ENCODE results near the gene MYO1B. TPM values are rescaled to one million over a fixed set of nuclear protein-coding genes. Genes with fewer than 3 reads are reported as not detected.

Gene MYO1B
- total RNA-seq, 1 donor from 2014 or later = 85.2 TPM

GRCh38 chr2:191225126-191225525, 20.1 kb upstream of the MYO1B start:
- DNase-seq (ENCODE audit: low spot score in 2 of 2) (no peak), FAIRE-seq (no peak)

GRCh38 chr2:191225690-191226089, 19.5 kb upstream of the MYO1B start:
- DNase-seq (ENCODE audit: low spot score in 2 of 2) (no peak), FAIRE-seq (no peak)

DNA sequence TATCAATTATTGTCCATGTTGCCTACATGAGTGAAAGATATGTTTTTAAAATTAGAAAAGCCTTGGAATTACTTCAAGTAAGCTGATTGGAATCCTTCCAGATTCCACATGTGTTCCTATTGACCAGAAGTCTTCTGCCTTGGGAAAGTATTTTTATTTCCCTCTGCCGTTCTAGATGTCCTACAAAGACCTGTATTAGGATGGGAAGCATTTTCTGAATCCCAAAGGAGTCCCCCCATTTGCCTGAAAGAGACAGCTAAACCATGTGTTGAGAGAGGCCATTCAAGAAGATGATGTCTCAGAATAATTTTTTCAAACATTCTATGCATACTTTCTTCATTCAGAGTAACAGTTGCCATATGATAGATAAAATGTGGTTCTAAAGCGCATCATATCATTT, 19.0 kb upstream of the MYO1B start:
- no peak for DNase-seq (ENCODE audit: low spot score in 2 of 2)
- FAIRE-seq = no peak

DNA sequence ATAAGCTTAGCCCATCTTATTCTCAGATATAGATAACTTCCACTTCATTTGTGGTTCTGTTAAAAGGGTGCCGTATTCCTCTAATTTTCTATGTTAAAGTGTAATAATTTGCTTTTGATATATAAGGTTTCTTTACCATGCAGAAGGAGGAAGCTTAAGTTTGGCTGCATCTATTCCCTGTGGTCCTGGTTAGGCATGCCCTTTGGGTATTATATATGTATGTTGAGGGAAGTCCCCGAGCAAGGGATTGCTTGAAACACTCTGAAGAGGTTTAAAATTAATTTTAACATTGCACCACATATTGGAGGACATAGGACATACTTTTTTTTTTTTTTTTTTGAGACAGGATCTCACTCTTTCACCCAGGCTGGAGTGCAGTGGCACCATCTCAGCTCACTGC, 16.9 kb upstream of the MYO1B start:
- FAIRE-seq = no peak
- no peak for DNase-seq (ENCODE audit: low spot score in 2 of 2)

- FAIRE-seq (no peak), DNase-seq (ENCODE audit: low spot score in 2 of 2) (no peak)
These were observed 16.3 kb upstream of the MYO1B start for GRCh38 chr2:191228861-191229260.

- no peak for FAIRE-seq
These were observed 15.0 kb upstream of the MYO1B start for GRCh38 chr2:191230174-191230573.

DNA sequence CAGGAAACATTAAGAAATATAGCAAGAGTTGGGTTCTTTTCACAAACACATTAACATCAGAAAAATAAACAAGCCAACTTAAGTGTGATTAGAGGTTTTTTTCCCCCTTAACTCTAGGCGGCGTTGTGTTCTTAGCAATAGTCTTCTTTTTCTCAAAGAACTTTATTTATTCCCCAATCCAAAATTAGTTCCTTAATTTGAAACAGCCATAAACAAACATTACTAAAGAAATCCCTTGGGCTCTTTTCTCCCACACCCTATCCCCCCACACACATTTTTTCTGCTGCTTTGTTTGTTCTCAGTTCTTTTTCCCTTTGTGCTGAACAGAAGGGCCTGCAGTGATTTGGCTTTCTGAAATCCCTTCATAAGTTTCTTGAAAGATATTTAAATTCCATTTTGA, 13.2 kb upstream of the MYO1B start:
- FAIRE-seq = no peak
- DNase-seq (ENCODE audit: low spot score in 2 of 2) = no peak

More at GRCh38 chr2:191230174-191230573, 15.0 kb upstream of the MYO1B start:
- no peak for DNase-seq (ENCODE audit: low spot score in 2 of 2)

DNA sequence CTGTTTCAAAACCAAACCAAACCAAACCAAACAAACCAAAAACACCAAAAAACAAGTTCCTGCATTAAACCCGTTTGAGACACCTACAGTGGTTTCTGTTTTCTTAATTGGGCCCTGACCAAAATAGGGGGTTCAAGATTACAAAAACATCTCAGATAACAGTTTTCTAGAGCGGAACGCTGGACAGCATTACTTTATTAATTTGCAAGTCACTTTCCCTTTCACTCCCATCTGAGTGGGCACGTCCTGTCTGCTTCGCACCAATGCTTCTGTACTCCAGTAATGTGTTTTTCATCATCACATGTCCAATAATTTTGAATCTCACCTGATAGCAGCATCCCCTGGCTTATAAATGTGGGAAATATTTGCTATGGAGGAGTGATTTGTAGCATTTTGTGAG, 11.7 kb upstream of the MYO1B start:
- no peak for FAIRE-seq
- no peak for DNase-seq (ENCODE audit: low spot score in 2 of 2)

DNA sequence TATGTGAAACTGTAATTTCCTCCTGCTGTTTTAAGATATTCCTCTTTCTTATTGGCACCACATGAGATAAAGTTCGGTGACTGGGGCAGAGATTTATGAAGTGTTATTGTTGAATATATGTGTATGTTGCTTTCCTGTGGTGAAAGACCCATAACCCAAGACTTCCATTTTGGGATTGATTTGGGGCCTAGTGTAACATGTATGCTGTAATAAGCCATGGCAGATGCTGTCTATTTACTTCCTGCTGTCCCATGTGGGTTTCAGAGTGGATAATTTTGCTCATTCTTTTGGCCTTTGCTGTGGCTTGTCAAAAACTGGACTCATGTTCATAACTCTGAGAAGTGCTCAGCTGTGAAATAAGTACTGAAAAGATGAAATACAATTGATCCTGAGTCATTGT, 10.8 kb upstream of the MYO1B start:
- DNase-seq (ENCODE audit: low spot score in 2 of 2) (no peak), FAIRE-seq (no peak)

DNA sequence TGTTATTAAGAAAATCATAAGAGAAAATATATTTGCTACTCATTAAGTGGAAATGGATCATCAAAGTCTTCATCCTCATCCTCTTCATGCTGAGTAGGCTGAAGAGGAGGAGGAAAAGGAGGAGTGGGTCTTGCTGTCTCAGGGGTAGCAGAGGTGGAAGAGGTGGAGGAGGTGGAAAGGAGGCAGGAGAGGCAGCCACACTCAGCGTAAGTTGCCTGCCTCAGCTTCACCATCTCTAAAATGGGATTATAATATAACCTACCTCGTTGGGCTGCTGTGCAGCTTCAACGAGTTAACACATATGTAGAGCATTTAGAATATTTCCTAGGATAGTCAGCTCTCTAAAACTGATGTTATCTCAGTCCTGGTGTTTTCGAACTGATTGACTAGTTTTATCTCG, 4.3 kb upstream of the MYO1B start:
- DNase-seq (ENCODE audit: low spot score in 2 of 2) (no peak), FAIRE-seq (no peak)

DNA sequence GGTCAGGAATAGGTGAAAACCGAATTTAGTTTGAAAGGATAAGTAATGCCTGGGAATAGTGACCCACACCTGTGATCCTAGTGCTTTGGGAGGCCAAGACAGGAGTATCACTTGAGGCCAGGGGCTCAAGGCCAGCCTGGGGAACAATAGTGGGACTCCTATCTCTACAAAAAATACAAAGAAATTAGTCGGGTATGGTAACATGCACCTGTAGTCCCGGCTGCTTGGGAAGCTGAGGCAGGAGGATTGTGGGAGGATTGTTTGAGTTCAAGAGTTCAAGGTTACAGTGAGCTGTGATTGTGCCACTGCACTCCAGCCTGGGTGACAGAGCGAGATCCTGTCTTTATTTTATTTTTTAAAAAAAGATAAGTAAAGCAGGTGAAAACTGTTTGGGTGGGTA, 3.8 kb upstream of the MYO1B start:
- no peak for FAIRE-seq
- DNase-seq (ENCODE audit: low spot score in 2 of 2) = no peak

DNA sequence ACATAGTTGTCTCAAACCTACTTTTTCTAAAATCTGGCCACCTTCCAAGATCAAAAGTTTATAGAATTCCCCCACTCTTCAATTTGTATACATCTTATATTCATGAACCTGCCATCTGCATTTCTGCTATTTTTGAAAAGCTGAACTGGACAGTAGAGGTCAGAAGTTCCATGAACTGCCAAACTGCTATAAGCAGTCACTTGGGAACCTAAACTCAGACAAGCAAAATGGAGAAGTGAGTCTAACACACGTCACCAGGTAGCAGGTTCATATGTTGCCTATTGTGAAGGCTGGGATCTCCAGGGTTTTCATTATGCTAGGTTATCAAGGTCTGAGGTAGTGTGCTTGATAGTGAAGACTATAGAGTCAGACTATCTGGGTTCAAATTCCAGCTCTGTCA, 2.0 kb upstream of the MYO1B start:
- FAIRE-seq = no peak
- DNase-seq (ENCODE audit: low spot score in 2 of 2) = no peak

- no peak for DNase-seq (ENCODE audit: low spot score in 2 of 2)
- FAIRE-seq = no peak
These were observed 854 bp upstream of the MYO1B start for GRCh38 chr2:191244350-191244749.

DNA sequence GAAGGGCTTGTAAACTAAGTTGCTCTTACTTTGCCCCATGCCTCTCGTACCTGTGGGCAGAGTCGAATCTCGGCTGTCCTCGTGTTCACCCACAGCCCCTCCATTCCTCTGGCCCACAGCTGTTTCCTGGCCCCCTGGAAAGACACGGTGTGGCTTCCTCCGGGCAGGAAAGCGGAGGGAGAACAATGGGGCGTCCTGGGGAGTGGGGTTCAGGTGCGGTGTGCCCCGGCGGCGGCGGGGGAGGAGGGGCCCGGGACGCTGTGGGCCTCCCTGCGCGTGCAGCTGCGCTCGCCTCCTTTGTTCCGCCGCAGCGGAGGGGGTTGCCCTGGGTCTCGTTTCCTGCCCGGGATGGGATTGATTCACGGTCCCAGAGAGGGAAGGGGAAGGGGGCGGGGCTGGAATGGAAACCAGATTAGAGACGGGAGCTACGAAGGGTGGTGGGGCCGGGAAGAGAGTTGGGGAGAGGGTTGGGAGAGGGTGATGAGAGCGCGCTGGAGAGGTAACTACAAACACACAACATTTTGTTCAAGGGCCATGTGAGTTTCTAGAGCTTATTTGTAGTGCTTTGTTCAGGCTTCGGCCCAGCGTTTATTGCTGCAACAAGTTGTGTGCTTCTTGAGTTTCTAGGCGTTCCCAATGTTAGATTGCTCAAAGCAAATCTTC, 796 bp downstream of the MYO1B start:
- FAIRE-seq (no peak), DNase-seq (ENCODE audit: low spot score in 2 of 2) (no peak)

DNA sequence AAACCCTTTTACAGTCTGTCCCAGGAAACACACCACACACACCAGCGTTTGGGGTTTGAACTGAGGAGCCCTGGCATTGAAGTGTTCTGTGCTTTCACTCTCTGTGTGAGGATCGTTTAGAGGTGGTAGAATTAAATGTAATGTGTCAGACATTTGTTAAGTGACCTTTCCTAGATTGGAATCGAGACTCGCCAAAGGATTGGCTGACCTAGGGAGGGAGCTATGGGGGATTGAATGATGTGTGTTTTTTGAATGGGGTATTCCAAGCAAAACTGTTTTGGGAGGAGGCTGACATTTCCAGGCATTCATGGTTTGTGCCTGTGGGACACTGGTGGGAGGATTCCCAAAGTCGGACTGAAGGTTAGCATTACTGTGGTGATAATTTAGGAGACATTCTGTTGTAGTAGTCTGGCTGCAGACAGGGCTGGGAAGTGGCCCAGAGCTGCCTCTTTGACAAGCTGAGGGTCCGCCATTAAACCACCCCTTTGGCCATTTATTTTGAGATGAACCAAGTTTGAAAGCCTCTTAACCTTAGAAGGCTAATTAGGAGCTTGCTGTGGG, 1.7 kb downstream of the MYO1B start:
- DNase-seq (ENCODE audit: low spot score in 2 of 2) (no peak), FAIRE-seq (no peak)

GRCh38 chr2:191247381-191248057, 2.3 kb downstream of the MYO1B start:
- FAIRE-seq (no peak), DNase-seq (ENCODE audit: low spot score in 2 of 2) (peak in 1 of 2 donors; percentile 34)

DNA sequence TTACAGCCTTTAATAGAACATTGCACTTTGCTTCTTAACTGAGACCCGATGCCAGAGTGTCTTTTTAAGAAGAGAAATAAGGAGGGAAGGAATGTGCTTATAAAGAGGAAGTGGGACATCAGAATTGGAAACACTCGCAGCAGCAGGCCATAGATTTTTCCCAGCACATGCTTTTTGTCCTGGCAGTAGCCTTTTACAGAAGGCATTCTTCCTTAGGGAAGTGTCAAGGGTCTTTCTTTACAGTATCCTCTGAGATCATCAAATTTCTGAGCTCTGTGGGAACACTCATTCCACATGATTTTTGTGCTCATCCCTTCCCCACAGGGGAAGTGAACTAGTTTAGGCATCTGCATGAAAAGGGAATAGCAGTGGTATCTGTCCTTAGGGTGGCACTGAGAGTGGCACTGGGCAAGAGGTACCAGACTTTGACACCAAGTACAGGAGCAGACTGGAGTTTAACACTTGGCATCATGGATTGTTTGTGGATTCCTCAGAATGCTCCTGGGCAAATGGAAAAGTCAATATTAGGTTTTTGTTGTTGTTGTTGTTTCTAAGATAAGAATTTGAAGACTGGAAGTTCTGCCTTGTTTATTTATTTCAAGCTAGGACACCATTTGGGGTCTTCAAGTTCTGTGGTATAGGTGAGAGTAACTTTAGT, 4.1 kb downstream of the MYO1B start:
- DNase-seq (ENCODE audit: low spot score in 2 of 2) (no peak), FAIRE-seq (no peak)

- DNase-seq (ENCODE audit: low spot score in 2 of 2) (no peak), FAIRE-seq (no peak)
These were observed 5.2 kb downstream of the MYO1B start for GRCh38 chr2:191250400-191250799.

- DNase-seq (ENCODE audit: low spot score in 2 of 2) (no peak), FAIRE-seq (no peak)
These were observed 5.8 kb downstream of the MYO1B start for GRCh38 chr2:191250986-191251385.

DNA sequence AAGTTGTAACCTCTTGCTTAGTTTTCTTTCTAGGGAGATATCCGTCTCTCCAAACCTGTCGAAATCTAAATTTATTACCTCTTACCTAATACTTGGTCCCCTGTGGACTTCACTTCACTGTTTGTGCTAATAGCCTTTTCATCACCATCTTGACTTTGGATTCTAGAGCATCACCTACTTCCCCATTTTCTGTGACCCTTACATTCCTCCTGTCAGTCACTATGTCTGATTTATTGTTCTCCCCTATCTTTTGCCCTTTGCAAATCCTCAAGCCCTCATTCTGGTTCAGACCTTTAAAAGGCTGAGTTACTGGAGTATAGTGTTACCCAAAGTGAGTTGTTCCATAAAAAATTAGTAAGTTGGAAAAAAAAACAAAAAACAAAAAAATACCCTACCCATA, 7.5 kb downstream of the MYO1B start:
- DNase-seq (ENCODE audit: low spot score in 2 of 2) = no peak
- FAIRE-seq = no peak

DNA sequence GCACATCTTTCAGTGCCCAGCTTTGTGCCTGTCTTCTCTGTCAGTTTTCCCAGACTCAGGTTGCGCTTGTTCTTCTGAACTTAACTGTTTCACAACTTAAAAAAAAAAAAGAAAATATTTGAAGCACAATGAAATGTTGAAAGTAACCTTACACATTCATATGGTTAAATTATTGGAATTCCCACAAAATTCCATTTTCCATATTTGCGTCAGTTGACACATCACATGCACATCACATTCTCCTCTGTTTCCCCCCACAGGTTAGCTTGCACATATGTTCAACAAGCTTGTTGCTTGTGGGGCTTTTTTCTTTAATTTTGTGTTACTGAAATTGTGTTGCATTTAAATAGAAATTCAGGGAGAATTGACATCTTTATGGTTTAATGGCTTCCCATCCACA, 8.3 kb downstream of the MYO1B start:
- FAIRE-seq = no peak
- DNase-seq (ENCODE audit: low spot score in 2 of 2) = no peak

GRCh38 chr2:191255271-191255670, 10.1 kb downstream of the MYO1B start:
- FAIRE-seq (no peak), DNase-seq (ENCODE audit: low spot score in 2 of 2) (no peak)
